ENCODE data around the gene EMC9.

- TF ChIP-seq, protein P1, sequence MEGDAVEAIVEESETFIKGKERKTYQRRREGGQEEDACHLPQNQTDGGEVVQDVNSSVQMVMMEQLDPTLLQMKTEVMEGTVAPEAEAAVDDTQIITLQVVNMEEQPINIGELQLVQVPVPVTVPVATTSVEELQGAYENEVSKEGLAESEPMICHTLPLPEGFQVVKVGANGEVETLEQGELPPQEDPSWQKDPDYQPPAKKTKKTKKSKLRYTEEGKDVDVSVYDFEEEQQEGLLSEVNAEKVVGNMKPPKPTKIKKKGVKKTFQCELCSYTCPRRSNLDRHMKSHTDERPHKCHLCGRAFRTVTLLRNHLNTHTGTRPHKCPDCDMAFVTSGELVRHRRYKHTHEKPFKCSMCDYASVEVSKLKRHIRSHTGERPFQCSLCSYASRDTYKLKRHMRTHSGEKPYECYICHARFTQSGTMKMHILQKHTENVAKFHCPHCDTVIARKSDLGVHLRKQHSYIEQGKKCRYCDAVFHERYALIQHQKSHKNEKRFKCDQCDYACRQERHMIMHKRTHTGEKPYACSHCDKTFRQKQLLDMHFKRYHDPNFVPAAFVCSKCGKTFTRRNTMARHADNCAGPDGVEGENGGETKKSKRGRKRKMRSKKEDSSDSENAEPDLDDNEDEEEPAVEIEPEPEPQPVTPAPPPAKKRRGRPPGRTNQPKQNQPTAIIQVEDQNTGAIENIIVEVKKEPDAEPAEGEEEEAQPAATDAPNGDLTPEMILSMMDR (IDR thresholded peaks at IDR 0.05; ENCODE audit: poor library complexity) = no peak
- no peak for TF ChIP-seq EZH2 (IDR thresholded peaks at IDR 0.05; ENCODE audit: borderline replicate concordance)
Observed at GRCh38 chr14:24150567-24150966, 9.2 kb upstream of the EMC9 start.
